HepG2 (cell line): Measurements from ENCODE around the gene ZBTB46. TPM values are rescaled to one million over a fixed set of nuclear protein-coding genes. Genes with fewer than 3 reads are reported as not detected.
A peak's percentile ranks its signal among the peaks of the same experiment; 100 is the strongest.

ENCODE experiments used
- ADNP ChIP-seq: sonication (generic); formaldehyde crosslinking; IDR thresholded peaks from 2 replicates; pipeline ENCODE4 v1.4.0; 2020; ENCODE audit warnings: missing genetic modification reagents
- ATF2 ChIP-seq: sonication (generic); formaldehyde crosslinking; IDR thresholded peaks from 2 replicates; pipeline ENCODE4 v1.4.0; 2020; ENCODE audit warnings: missing genetic modification reagents
- CHD2 ChIP-seq: IDR thresholded peaks from 2 replicates; pipeline ENCODE4 v1.6.1; 2011; ENCODE audit warnings: low read depth, low read length, improper control_type of control experiment
- ELF4 ChIP-seq: sonication (generic); formaldehyde crosslinking; IDR thresholded peaks from 2 replicates; pipeline ENCODE4 v1.5.0; 2020; ENCODE audit warnings: missing genetic modification reagents, mild to moderate bottlenecking, moderate library complexity, borderline replicate concordance
- ELK4 ChIP-seq: sonication (generic); formaldehyde crosslinking; IDR thresholded peaks from 2 replicates; pipeline ENCODE4 v1.9.0; 2021; ENCODE audit warnings: missing genetic modification reagents, borderline replicate concordance
- ETV5 ChIP-seq: IDR thresholded peaks from 2 replicates; pipeline ENCODE4 v1.6.1; 2018; ENCODE audit warnings: missing biosample characterization, missing genetic modification reagents, inconsistent platforms, borderline replicate concordance
- FOXJ3 ChIP-seq: sonication (generic); formaldehyde crosslinking; IDR thresholded peaks from 2 replicates; pipeline ENCODE4 v1.4.0; 2020; ENCODE audit warnings: missing genetic modification reagents, mild to moderate bottlenecking, borderline replicate concordance
- HMGXB3 ChIP-seq: sonication (generic); formaldehyde crosslinking; IDR thresholded peaks from 2 replicates; pipeline ENCODE4 v1.4.0; 2020; ENCODE audit warnings: missing genetic modification reagents, borderline replicate concordance
- HNRNPL ChIP-seq: fragments of 200-400 bp; formaldehyde crosslinking; IDR thresholded peaks from 2 replicates; pipeline ENCODE4 v1.6.1; 2017; ENCODE audit warnings: mild to moderate bottlenecking, low read depth, low read length
- IRF9 ChIP-seq: sonication (generic); formaldehyde crosslinking; IDR thresholded peaks from 2 replicates; pipeline ENCODE4 v1.8.0; 2022; ENCODE audit warnings: missing genetic modification reagents, mild to moderate bottlenecking, borderline replicate concordance
- NFRKB ChIP-seq: fragments of 450-650 bp; IDR thresholded peaks from 2 replicates; pipeline ENCODE4 v1.6.1; 2017
- RBM22 ChIP-seq: fragments of 200-400 bp; formaldehyde crosslinking; optimal IDR thresholded peaks from 2 replicates; pipeline ENCODE3; 2017; ENCODE audit warnings: mild to moderate bottlenecking, low read length, moderate library complexity
- SSRP1 ChIP-seq: IDR thresholded peaks from 2 replicates; pipeline ENCODE4 v1.6.1; 2016; ENCODE audit warnings: control low read depth
- THRA ChIP-seq: sonication (generic); formaldehyde crosslinking; IDR thresholded peaks from 2 replicates; pipeline ENCODE4 v1.4.0; 2020; ENCODE audit warnings: missing genetic modification reagents, borderline replicate concordance
- ZNF292 ChIP-seq: sonication (generic); formaldehyde crosslinking; IDR thresholded peaks from 2 replicates; pipeline ENCODE4 v1.8.1; 2022; ENCODE audit warnings: mild to moderate bottlenecking, low read depth, missing genetic modification reagents, borderline replicate concordance
- ZNF33B ChIP-seq: sonication (generic); formaldehyde crosslinking; IDR thresholded peaks from 2 replicates; pipeline ENCODE4 v1.5.1; 2020; ENCODE audit warnings: mild to moderate bottlenecking, missing genetic modification reagents
- ZSCAN5A ChIP-seq: sonication (generic); formaldehyde crosslinking; IDR thresholded peaks from 2 replicates; pipeline ENCODE4 v1.8.0; 2022; ENCODE audit warnings: mild to moderate bottlenecking, missing genetic modification reagents, borderline replicate concordance
- polyA plus RNA-seq, 8 experiments: library from polyadenylated mRNA; depleted of rRNA in 3 of 8; stranded (reverse) in 7 of 8; unstranded in 1 of 8; fragments of >200 nt; fragmentation: Illumina TruSeq in 4 of 8; extraction: Trizol in 4 of 8; gene quantifications; 2 replicates each; pipeline versions ENCODE4 v1.2.1 to v1.2.3, GENCODE V29; 2011 to 2016; ENCODE audit warnings: low read depth in 4 of 8, missing spikeins in 1 of 8, mixed read lengths in 1 of 8; ENCODE audit not compliant: insufficient read depth in 1 of 8
- total RNA-seq, 5 experiments: library from RNA; depleted of rRNA; stranded (reverse); fragments of >200 nt; fragmentation: Illumina TruSeq; extraction: Trizol; gene quantifications; 2 replicates each; pipeline ENCODE4 v1.2.3, GENCODE V29; 2016; ENCODE audit warnings: low read depth in 1 of 5

Gene ZBTB46
- total and polyA plus RNA-seq, 2 of the 13 experiments (the other 11 are each of a cell fraction or from before 2014, with no cell fraction given) = 1.6 to 13.5 TPM

GRCh38 chr20:63744574-63745423, 86.3 kb downstream of the ZBTB46 start (continued):
- no peak for TF ChIP-seq ZSCAN5A (CRISPR knock-in tag)
- no peak for TF ChIP-seq ELF4
- TF ChIP-seq IRF9 (CRISPR knock-in tag) = no peak; the same call in 1 of the 2 replicates
- TF ChIP-seq FOXJ3 (CRISPR knock-in tag) = no peak
- TF ChIP-seq ADNP (CRISPR knock-in tag) = no peak
- TF ChIP-seq ELK4 = no peak
- TF ChIP-seq ZNF33B (CRISPR knock-in tag) = no peak
- TF ChIP-seq ETV5 (CRISPR knock-in tag) = no peak
- TF ChIP-seq ATF2 = no peak
- peak; percentile 28; the same call in 1 of the 2 replicates for TF ChIP-seq HMGXB3 (CRISPR knock-in tag)
- no peak; the same call in 1 of the 2 replicates for TF ChIP-seq THRA (CRISPR knock-in tag)
- TF ChIP-seq ZNF292 (CRISPR knock-in tag) = no peak
- TF ChIP-seq RBM22 = peak; percentile 64
- TF ChIP-seq HNRNPL = peak; percentile 63
- TF ChIP-seq NFRKB = no peak
- TF ChIP-seq SSRP1 = peak; percentile 95
- no peak for TF ChIP-seq CHD2
